Osteocyte (in vitro differentiated cells): ENCODE measurements around the gene ANP32B. TPM values are rescaled to one million over a fixed set of nuclear protein-coding genes. Genes with fewer than 3 reads are reported as not detected.

Experiments
- DNase-seq: peaks from one replicate; pipeline ENCODE4 v3.0.0; 2021; ENCODE audit warnings: mixed read lengths; ENCODE audit not compliant: unreplicated experiment; ENCODE audit errors: extremely low spot score
- H3K27ac Mint-ChIP-seq: one replicate; pipeline ENCODE4 v1.8.0; 2021; ENCODE audit warnings: mild to moderate bottlenecking, mixed read lengths; ENCODE audit not compliant: unreplicated experiment
- H3K27me3 Mint-ChIP-seq: one replicate; pipeline ENCODE4 v1.8.0; 2021; ENCODE audit warnings: mixed read lengths; ENCODE audit not compliant: unreplicated experiment
- H3K36me3 Mint-ChIP-seq: one replicate; pipeline ENCODE4 v1.8.0; 2021; ENCODE audit warnings: mixed read lengths; ENCODE audit not compliant: unreplicated experiment
- H3K4me1 Mint-ChIP-seq: one replicate; pipeline ENCODE4 v1.8.0; 2021; ENCODE audit warnings: mixed read lengths; ENCODE audit not compliant: unreplicated experiment
- H3K4me3 Mint-ChIP-seq: one replicate; pipeline ENCODE4 v1.8.0; 2021; ENCODE audit warnings: mild to moderate bottlenecking, moderate library complexity, mixed read lengths; ENCODE audit not compliant: unreplicated experiment
- H3K9me3 Mint-ChIP-seq: one replicate; pipeline ENCODE4 v1.8.0; 2021; ENCODE audit warnings: mixed read lengths; ENCODE audit not compliant: unreplicated experiment
- total RNA-seq: library from RNA; stranded (reverse); gene quantifications from 2 replicates; pipeline ENCODE4 v1.2.1, GENCODE V29; 2021
- TF ChIP-seq, protein P1 (sequence below): fragments of 200-600 bp; sonication (generic); IDR thresholded peaks from 2 replicates; pipeline ENCODE4 v1.5.0; 2021; ENCODE audit warnings: antibody characterized with exemption, mild to moderate bottlenecking, moderate library complexity

ANP32B gene
- total RNA-seq, 1 donor from 2014 or later, result 114 TPM

DNA sequence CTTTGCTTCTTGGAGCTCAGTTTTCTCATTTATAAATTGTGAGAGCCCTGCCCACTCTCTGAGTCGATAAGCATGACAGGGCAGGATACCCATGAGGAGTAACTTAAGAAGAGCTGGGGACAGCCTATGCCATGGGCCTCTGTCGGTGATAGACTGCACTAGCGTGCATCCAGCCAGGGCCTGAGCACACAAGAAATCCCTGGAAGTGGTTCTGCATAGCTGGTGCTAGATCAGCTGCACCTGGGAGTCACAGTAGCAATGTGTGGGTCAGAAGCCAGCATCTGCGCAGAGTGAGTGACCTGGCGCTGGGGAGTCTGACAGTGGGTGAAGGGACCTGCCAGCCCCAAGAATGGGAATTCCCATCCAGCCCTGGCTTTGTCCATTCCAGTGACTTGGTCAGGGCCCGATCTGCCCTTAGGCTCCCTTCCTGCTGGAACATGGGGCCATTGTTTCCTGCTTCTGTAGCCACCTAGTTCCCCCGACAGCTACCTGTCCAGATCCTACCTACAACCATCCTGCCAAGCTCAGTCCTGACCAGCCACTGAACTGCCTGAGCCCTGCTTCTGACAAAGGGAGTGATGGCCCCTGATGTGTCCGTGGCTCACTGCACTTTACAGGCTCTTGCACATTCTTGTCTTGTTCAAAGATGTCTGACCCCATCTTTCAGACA lies 37.5 kb downstream of the ANP32B start:
- H3K36me3 Mint-ChIP-seq, result peaks cover 33% of the 10 kb centered on the region
- TF ChIP-seq, protein P1, sequence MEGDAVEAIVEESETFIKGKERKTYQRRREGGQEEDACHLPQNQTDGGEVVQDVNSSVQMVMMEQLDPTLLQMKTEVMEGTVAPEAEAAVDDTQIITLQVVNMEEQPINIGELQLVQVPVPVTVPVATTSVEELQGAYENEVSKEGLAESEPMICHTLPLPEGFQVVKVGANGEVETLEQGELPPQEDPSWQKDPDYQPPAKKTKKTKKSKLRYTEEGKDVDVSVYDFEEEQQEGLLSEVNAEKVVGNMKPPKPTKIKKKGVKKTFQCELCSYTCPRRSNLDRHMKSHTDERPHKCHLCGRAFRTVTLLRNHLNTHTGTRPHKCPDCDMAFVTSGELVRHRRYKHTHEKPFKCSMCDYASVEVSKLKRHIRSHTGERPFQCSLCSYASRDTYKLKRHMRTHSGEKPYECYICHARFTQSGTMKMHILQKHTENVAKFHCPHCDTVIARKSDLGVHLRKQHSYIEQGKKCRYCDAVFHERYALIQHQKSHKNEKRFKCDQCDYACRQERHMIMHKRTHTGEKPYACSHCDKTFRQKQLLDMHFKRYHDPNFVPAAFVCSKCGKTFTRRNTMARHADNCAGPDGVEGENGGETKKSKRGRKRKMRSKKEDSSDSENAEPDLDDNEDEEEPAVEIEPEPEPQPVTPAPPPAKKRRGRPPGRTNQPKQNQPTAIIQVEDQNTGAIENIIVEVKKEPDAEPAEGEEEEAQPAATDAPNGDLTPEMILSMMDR, result no peak
- no peaks in the 10 kb centered on the region for H3K27me3 Mint-ChIP-seq
- DNase-seq, result peak; percentile 63
- no peaks in the 10 kb centered on the region for H3K4me1 Mint-ChIP-seq
- no peak overlapping the region for H3K4me3 Mint-ChIP-seq
- no peak overlapping the region for H3K27ac Mint-ChIP-seq
- no peaks in the 10 kb centered on the region for H3K9me3 Mint-ChIP-seq

DNA sequence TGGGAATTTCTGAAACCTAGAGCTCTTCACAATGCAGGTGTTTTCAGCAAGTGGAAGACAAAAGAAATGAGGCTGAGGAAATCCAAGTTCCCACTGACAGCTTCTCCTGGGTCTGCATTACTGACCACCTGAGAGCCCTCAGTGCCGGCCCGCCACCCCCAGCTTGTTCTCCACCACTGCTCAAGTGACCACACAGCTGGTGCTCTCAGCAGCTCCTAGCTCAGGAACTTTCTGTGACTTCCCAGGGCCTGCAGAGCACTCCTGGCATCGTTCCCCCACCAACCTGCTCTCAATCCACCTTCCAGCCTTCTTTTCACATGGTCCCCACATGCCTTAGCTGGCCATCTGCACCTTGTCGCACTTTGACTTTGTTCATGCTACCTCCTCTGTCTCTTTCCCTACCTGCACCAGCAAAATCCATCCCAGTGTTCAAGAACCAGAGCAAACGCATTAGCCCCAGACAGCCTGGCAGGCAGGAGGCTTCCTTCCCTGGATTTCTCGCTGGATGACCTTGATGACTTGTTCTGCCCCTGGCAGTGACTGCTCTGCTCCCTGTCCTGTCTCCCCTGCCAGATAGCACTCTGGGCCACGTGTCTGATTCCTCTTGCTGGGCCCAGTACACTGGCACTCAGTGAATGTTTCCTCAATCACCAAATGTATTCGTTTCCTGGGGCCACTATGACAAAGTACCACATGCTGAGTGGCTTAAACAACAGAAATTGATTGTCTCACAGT lies 38.3 kb downstream of the ANP32B start:
- no peak overlapping the region for H3K4me3 Mint-ChIP-seq
- H3K27me3 Mint-ChIP-seq, result no peaks in the 10 kb centered on the region
- no peaks in the 10 kb centered on the region for H3K9me3 Mint-ChIP-seq
- H3K4me1 Mint-ChIP-seq, result no peaks in the 10 kb centered on the region
- DNase-seq, result peak; percentile 78
- peaks cover 27% of the 10 kb centered on the region for H3K36me3 Mint-ChIP-seq
- TF ChIP-seq, protein P1, result no peak
- no peak overlapping the region for H3K27ac Mint-ChIP-seq

DNA sequence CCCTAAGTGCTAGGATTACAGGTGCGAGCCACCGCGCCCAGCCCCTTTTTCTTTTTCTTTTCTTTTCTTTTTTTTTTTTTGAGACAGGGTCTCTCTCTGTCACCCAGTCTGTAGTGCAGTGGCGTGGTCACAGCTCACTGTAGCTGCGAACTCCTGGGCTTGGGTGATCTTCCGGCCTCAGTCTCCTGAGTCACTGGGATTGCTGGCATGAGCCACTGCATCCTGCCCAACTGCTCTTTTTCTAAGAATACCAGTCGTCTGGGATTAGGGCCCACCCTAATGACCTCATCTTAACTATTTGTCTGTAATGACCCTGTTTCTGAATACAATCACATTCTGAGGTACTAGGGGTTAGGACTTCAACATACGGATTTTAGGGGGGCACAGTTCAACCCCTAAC lies 39.3 kb downstream of the ANP32B start:
- no peak overlapping the region for H3K27ac Mint-ChIP-seq

DNA sequence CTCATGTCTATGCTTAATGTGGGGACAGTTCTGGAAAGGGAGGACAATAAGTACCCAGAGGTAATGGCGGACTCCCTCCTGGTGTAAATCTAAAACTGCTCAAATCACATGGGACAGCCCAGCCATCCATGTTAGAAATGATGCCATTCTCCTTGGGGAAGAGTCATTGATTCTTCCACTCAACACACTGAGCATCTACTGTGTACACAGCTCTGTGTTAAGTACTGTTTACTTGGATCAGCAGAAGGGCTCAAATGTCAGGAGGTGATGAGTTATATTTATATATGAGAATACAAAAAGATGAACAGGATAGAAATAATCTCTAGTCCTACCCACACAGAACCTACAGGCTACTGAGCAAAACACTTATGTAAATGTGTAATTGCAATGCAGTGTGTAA lies 41.6 kb downstream of the ANP32B start:
- no peaks in the 10 kb centered on the region for H3K4me1 Mint-ChIP-seq
- no peaks in the 10 kb centered on the region for H3K9me3 Mint-ChIP-seq
- no peaks in the 10 kb centered on the region for H3K27me3 Mint-ChIP-seq
- DNase-seq, result no peak
- peaks cover 11% of the 10 kb centered on the region for H3K36me3 Mint-ChIP-seq
- H3K4me3 Mint-ChIP-seq, result no peak overlapping the region
- H3K27ac Mint-ChIP-seq, result peak overlapping the region; percentile 36
- TF ChIP-seq, protein P1, result no peak

More for the DNA sequence above, 39.3 kb downstream of the ANP32B start:
- no peaks in the 10 kb centered on the region for H3K27me3 Mint-ChIP-seq
- H3K4me1 Mint-ChIP-seq, result no peaks in the 10 kb centered on the region
- TF ChIP-seq, protein P1, result no peak
- H3K4me3 Mint-ChIP-seq, result no peak overlapping the region
- no peaks in the 10 kb centered on the region for H3K9me3 Mint-ChIP-seq
- DNase-seq, result no peak
- peaks cover 20% of the 10 kb centered on the region for H3K36me3 Mint-ChIP-seq

DNA sequence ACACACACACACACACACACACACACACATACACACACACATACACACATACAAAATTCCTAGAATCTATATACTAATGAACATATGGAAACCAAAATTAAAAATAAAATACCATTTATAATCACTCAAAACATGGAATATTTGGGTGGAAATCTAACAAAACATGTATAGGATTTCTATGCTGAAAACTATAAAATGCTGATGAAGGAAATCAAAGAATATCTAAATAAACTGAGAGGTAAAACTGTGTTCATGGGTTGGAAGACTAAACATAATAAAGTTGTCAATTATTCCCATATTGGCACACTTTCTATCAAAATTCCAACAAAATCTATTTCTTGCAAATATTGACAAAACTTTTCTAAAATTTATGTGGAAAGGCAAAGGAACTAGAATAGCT lies 48.0 kb downstream of the ANP32B start:
- Mint-ChIP-seq H3K27ac (no peak overlapping the region), H3K4me1 (peaks cover 20% of the 10 kb centered on the region), H3K9me3 (no peaks in the 10 kb centered on the region), H3K27me3 (no peaks in the 10 kb centered on the region), H3K36me3 (no peaks in the 10 kb centered on the region), H3K4me3 (no peak overlapping the region)
- no peak for DNase-seq
- TF ChIP-seq, protein P1, result no peak
